ENCODE data around the gene GDF10.

GDF10 gene

GRCh38 chr10:47257396-47258120, 42.4 kb upstream of the GDF10 start:
- Histone ChIP-seq H3K27ac (ENCODE audit: low read depth, low read length) (no peak overlapping the region), H3K4me1 (ENCODE audit: control insufficient read depth in 5 of 5, insufficient read depth in 5 of 5, low read length in 5 of 5) (peaks cover 0 to 4% (median 0%) of the 10 kb centered on the region in 5 donors), H3K4me3 (ENCODE audit: low read depth in 1 of 5, low read length in 5 of 5) (no peak overlapping the region), H3K36me3 (ENCODE audit: control insufficient read depth in 5 of 5, insufficient read depth in 5 of 5, low read length in 5 of 5) (no peaks in the 10 kb centered on the region), H3K9me3 (ENCODE audit: control insufficient read depth in 5 of 5, low read length in 5 of 5) (no peaks in the 10 kb centered on the region), H3K9ac (ENCODE audit: low read length in 5 of 5) (no peak overlapping the region), H3K27me3 (ENCODE audit: control insufficient read depth in 5 of 5, insufficient read depth in 4 of 5, low read length in 5 of 5) (peaks cover 0 to 8% (median 0%) of the 10 kb centered on the region in 5 donors)

- H3K27me3 ChIP-seq (ENCODE audit: control insufficient read depth in 5 of 5, insufficient read depth in 4 of 5, low read length in 5 of 5) = peaks cover 0 to 8% (median 0%) of the 10 kb centered on the region in 5 donors
- no peak overlapping the region for H3K4me3 ChIP-seq (ENCODE audit: low read depth in 1 of 5, low read length in 5 of 5)
- no peaks in the 10 kb centered on the region for H3K36me3 ChIP-seq (ENCODE audit: control insufficient read depth in 5 of 5, insufficient read depth in 5 of 5, low read length in 5 of 5)
- H3K9me3 ChIP-seq (ENCODE audit: control insufficient read depth in 5 of 5, low read length in 5 of 5) = no peaks in the 10 kb centered on the region
- H3K9ac ChIP-seq (ENCODE audit: low read length in 5 of 5) = no peak overlapping the region
- H3K27ac ChIP-seq (ENCODE audit: low read depth, low read length) = no peak overlapping the region
- peaks cover 0 to 4% (median 0%) of the 10 kb centered on the region in 5 donors for H3K4me1 ChIP-seq (ENCODE audit: control insufficient read depth in 5 of 5, insufficient read depth in 5 of 5, low read length in 5 of 5)
Measured at GRCh38 chr10:47258921-47259320, 41.1 kb upstream of the GDF10 start.

DNA sequence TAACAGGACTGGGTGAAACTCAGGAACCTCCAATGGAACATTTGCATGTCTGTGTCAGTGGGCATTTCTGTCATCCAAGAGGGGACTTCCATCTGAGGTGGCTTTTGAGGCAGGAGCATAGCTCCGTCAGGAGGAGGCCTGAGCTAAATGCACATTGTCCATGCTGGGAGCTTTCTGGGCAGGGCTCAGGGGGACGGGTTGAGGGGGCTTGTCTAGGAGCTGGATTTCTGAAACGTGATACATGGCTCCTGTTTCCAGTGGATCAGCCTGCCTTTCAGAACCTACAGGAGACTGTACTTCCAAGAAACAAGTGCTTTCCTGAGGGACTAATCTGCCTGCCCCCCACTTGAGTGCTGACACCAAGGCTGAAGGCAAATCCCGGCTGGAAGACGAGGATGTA, 40.5 kb upstream of the GDF10 start:
- peaks cover 0 to 4% (median 0%) of the 10 kb centered on the region in 5 donors for H3K4me1 ChIP-seq (ENCODE audit: control insufficient read depth in 5 of 5, insufficient read depth in 5 of 5, low read length in 5 of 5)
- H3K36me3 ChIP-seq (ENCODE audit: control insufficient read depth in 5 of 5, insufficient read depth in 5 of 5, low read length in 5 of 5) = no peaks in the 10 kb centered on the region
- H3K9ac ChIP-seq (ENCODE audit: low read length in 5 of 5) = no peak overlapping the region
- H3K27me3 ChIP-seq (ENCODE audit: control insufficient read depth in 5 of 5, insufficient read depth in 4 of 5, low read length in 5 of 5) = peaks cover 0 to 8% (median 0%) of the 10 kb centered on the region in 5 donors
- no peak overlapping the region for H3K27ac ChIP-seq (ENCODE audit: low read depth, low read length)
- H3K9me3 ChIP-seq (ENCODE audit: control insufficient read depth in 5 of 5, low read length in 5 of 5) = no peaks in the 10 kb centered on the region
- H3K4me3 ChIP-seq (ENCODE audit: low read depth in 1 of 5, low read length in 5 of 5) = no peak overlapping the region

- Histone ChIP-seq H3K9me3 (ENCODE audit: control insufficient read depth in 5 of 5, low read length in 5 of 5) (no peaks in the 10 kb centered on the region), H3K36me3 (ENCODE audit: control insufficient read depth in 5 of 5, insufficient read depth in 5 of 5, low read length in 5 of 5) (no peaks in the 10 kb centered on the region), H3K4me1 (ENCODE audit: control insufficient read depth in 5 of 5, insufficient read depth in 5 of 5, low read length in 5 of 5) (peaks cover 0 to 4% (median 0%) of the 10 kb centered on the region in 5 donors), H3K27me3 (ENCODE audit: control insufficient read depth in 5 of 5, insufficient read depth in 4 of 5, low read length in 5 of 5) (peaks cover 0 to 8% (median 0%) of the 10 kb centered on the region in 5 donors), H3K4me3 (ENCODE audit: low read depth in 1 of 5, low read length in 5 of 5) (no peak overlapping the region), H3K9ac (ENCODE audit: low read length in 5 of 5) (no peak overlapping the region), H3K27ac (ENCODE audit: low read depth, low read length) (no peak overlapping the region)
Measured at GRCh38 chr10:47260505-47261111, 39.4 kb upstream of the GDF10 start.

GRCh38 chr10:47261121-47261520, 38.9 kb upstream of the GDF10 start:
- Histone ChIP-seq H3K36me3 (ENCODE audit: control insufficient read depth in 5 of 5, insufficient read depth in 5 of 5, low read length in 5 of 5) (no peaks in the 10 kb centered on the region), H3K9me3 (ENCODE audit: control insufficient read depth in 5 of 5, low read length in 5 of 5) (no peaks in the 10 kb centered on the region), H3K27me3 (ENCODE audit: control insufficient read depth in 5 of 5, insufficient read depth in 4 of 5, low read length in 5 of 5) (peaks cover 0 to 8% (median 0%) of the 10 kb centered on the region in 5 donors), H3K4me3 (ENCODE audit: low read depth in 1 of 5, low read length in 5 of 5) (no peak overlapping the region), H3K9ac (ENCODE audit: low read length in 5 of 5) (no peak overlapping the region), H3K4me1 (ENCODE audit: control insufficient read depth in 5 of 5, insufficient read depth in 5 of 5, low read length in 5 of 5) (peaks cover 0 to 4% (median 0%) of the 10 kb centered on the region in 5 donors), H3K27ac (ENCODE audit: low read depth, low read length) (no peak overlapping the region)

- Histone ChIP-seq H3K4me1 (ENCODE audit: control insufficient read depth in 5 of 5, insufficient read depth in 5 of 5, low read length in 5 of 5) (peaks cover 0 to 4% (median 0%) of the 10 kb centered on the region in 5 donors), H3K27me3 (ENCODE audit: control insufficient read depth in 5 of 5, insufficient read depth in 4 of 5, low read length in 5 of 5) (peaks cover 0 to 8% (median 0%) of the 10 kb centered on the region in 5 donors), H3K9me3 (ENCODE audit: control insufficient read depth in 5 of 5, low read length in 5 of 5) (peaks cover 0 to 1% (median 0%) of the 10 kb centered on the region in 5 donors), H3K27ac (ENCODE audit: low read depth, low read length) (no peak overlapping the region), H3K4me3 (ENCODE audit: low read depth in 1 of 5, low read length in 5 of 5) (no peak overlapping the region), H3K9ac (ENCODE audit: low read length in 5 of 5) (no peak overlapping the region), H3K36me3 (ENCODE audit: control insufficient read depth in 5 of 5, insufficient read depth in 5 of 5, low read length in 5 of 5) (no peaks in the 10 kb centered on the region)
Measured at GRCh38 chr10:47261556-47261955, 38.4 kb upstream of the GDF10 start.

DNA sequence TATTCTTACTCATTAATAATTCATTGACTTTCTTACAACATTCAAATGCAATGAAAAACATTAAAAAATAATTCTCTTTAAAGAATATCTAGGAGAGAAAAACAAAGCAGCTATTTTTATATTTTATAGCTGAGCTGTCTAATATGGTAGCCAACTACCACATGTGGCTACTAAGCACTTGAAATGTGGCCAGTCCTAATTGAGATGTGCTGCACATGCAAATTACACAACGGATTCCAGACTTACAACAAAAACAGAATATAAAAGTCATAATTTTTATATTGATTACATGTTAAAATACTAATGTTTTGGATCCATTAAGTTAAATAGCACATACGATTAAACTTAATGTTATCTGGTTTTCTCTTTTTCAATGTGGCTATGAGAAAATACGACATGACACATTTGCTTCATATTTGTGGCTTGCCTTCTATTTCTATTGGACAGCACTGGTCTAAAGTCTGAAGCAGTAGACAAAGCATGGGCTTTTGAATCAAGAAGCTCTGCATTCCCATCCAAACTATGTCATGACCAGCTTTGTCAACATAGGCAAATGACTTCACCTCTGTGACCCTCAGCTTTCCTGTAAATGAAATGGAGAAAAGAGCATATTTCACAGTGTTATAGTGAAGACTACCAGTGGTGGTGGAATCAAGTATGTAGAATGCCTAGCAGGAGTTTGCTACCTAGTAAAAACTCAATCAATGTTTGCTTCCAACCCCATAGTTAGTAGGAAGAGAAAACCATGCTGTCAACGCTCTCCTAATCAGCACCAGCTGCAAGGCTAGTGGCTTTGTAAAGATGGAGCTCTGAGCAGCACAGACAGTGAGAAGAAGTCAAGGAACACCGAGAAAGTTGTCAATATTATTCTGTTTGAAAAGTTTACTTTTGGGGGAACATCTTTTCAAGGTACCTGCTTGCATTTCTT, 37.1 kb upstream of the GDF10 start:
- H3K27ac ChIP-seq (ENCODE audit: low read depth, low read length) = no peak overlapping the region
- no peaks in the 10 kb centered on the region for H3K4me1 ChIP-seq (ENCODE audit: control insufficient read depth in 5 of 5, insufficient read depth in 5 of 5, low read length in 5 of 5)
- peaks cover 0 to 8% (median 0%) of the 10 kb centered on the region in 5 donors for H3K27me3 ChIP-seq (ENCODE audit: control insufficient read depth in 5 of 5, insufficient read depth in 4 of 5, low read length in 5 of 5)
- no peak overlapping the region for H3K9ac ChIP-seq (ENCODE audit: low read length in 5 of 5)
- no peaks in the 10 kb centered on the region for H3K36me3 ChIP-seq (ENCODE audit: control insufficient read depth in 5 of 5, insufficient read depth in 5 of 5, low read length in 5 of 5)
- no peak overlapping the region for H3K4me3 ChIP-seq (ENCODE audit: low read depth in 1 of 5, low read length in 5 of 5)
- peaks cover 0 to 3% (median 0%) of the 10 kb centered on the region in 5 donors for H3K9me3 ChIP-seq (ENCODE audit: control insufficient read depth in 5 of 5, low read length in 5 of 5)

- Histone ChIP-seq H3K36me3 (ENCODE audit: control insufficient read depth in 5 of 5, insufficient read depth in 5 of 5, low read length in 5 of 5) (no peaks in the 10 kb centered on the region), H3K9ac (ENCODE audit: low read length in 5 of 5) (no peak overlapping the region), H3K4me3 (ENCODE audit: low read depth in 1 of 5, low read length in 5 of 5) (no peak overlapping the region), H3K27me3 (ENCODE audit: control insufficient read depth in 5 of 5, insufficient read depth in 4 of 5, low read length in 5 of 5) (no peaks in the 10 kb centered on the region), H3K4me1 (ENCODE audit: control insufficient read depth in 5 of 5, insufficient read depth in 5 of 5, low read length in 5 of 5) (no peaks in the 10 kb centered on the region), H3K9me3 (ENCODE audit: control insufficient read depth in 5 of 5, low read length in 5 of 5) (peaks cover 0 to 3% (median 0%) of the 10 kb centered on the region in 5 donors), H3K27ac (ENCODE audit: low read depth, low read length) (no peak overlapping the region)
Measured at GRCh38 chr10:47264797-47265281, 35.2 kb upstream of the GDF10 start.

GRCh38 chr10:47266602-47267001, 33.4 kb upstream of the GDF10 start:
- H3K27me3 ChIP-seq (ENCODE audit: control insufficient read depth in 5 of 5, insufficient read depth in 4 of 5, low read length in 5 of 5) = no peaks in the 10 kb centered on the region
- H3K4me3 ChIP-seq (ENCODE audit: low read depth in 1 of 5, low read length in 5 of 5) = no peak overlapping the region
- H3K4me1 ChIP-seq (ENCODE audit: control insufficient read depth in 5 of 5, insufficient read depth in 5 of 5, low read length in 5 of 5) = no peaks in the 10 kb centered on the region
- H3K9me3 ChIP-seq (ENCODE audit: control insufficient read depth in 5 of 5, low read length in 5 of 5) = peaks cover 0 to 3% (median 0%) of the 10 kb centered on the region in 5 donors
- no peak overlapping the region for H3K9ac ChIP-seq (ENCODE audit: low read length in 5 of 5)
- no peaks in the 10 kb centered on the region for H3K36me3 ChIP-seq (ENCODE audit: control insufficient read depth in 5 of 5, insufficient read depth in 5 of 5, low read length in 5 of 5)
- H3K27ac ChIP-seq (ENCODE audit: low read depth, low read length) = no peak overlapping the region
